HG02571 (cell line): ENCODE data around the gene PC.

Experiments
- ATAC-seq: cut with Tn5 transposase; IDR thresholded peaks from one replicate; pipeline ENCODE4 v1.9.1; 2021; ENCODE audit warnings: mild to moderate bottlenecking, moderate library complexity; ENCODE audit not compliant: unreplicated experiment

Gene PC

DNA sequence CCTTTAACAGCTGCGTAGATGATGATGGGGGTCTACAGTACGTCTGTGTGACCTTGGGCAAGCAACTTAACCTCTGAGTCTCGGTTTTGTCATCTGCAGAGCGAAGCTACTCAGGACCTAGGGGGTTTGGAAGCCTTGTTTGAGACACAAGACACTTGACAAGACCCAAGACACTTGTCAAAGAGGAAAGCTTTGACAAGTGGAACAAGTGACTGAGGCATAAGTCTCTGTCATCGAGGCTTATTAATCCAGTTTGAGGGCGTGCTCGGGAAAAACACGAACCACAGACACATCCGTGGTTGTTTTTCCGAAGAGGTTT, 732 bp upstream of the PC start:
- no peak for ATAC-seq

DNA sequence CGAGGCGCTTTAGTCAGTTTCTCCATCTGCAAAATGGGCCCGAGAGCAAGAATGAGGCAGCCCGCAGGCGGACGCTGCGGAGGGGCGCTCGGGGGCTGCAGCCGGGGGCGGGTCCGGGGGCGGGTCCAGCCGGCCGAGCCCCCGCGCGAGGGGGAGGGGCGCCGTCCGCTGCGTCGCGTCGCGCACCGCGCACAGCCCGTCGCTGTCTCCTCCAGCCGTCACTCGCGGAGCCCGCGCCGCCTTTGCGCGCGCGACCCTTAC, 282 bp downstream of the PC start:
- ATAC-seq, result peak; percentile 24

GRCh38 chr11:66956689-66957290, 1.4 kb downstream of the PC start:
- no peak for ATAC-seq

GRCh38 chr11:66953081-66953833, 4.9 kb downstream of the PC start:
- no peak for ATAC-seq

DNA sequence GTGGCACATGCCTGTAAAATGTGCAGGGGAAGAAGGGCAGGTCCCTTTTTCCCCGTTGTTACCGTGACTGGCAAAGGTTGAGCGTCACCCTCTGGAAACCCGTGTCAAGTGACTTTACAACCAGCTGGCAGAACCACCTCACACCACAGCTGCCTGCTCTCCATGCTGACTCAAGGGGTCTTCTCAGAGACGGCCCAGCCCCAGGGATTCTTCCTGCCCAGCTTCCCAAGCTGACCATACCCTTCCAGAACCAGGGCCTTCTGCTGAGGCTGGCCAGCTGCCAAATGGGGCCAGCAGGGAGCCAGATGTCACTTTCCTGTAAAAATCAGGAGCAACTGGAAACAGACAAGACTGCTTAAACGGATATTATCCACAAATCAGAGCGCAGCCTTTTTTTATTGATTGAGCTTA, 6.3 kb downstream of the PC start:
- no peak for ATAC-seq

DNA sequence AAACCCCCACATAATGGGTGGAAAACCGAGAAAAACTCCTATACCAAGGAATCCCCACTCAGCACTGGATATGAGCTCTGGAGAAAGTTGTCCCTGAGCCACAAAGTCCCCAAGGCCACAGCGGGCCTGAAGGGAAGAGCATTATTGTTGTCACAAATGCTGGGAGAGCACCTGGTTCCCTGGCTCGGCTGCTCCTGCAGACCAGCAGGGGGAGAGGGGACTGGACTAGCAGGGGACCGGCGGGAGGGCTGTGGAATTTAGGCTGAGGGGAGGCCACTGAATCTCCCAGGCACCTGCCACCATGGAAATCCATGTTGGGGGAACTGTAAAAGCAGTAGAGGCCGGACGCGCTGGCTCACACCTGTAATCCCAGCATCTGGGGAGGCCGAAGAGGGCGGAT, 7.0 kb downstream of the PC start:
- no peak for ATAC-seq

DNA sequence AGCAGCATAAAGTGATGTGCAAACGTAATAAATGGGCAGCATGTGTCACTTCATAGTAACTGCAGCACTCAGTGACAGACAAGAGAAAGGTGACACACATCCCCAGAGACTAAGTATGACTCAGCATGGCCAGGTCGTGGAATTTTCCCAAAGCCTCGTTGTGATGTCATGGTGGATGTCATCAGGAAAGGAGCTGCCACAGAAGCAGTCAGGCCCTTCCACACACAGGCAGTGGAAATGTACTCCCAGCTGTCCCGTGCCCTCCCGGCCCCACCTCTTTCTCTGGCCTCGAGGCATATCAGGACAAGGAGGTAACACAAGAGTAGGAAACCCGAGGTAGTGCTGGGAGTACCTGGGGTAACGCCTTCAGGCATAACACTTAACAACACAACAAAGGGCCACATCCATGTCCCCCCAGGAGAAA, 8.1 kb downstream of the PC start:
- ATAC-seq, result no peak

DNA sequence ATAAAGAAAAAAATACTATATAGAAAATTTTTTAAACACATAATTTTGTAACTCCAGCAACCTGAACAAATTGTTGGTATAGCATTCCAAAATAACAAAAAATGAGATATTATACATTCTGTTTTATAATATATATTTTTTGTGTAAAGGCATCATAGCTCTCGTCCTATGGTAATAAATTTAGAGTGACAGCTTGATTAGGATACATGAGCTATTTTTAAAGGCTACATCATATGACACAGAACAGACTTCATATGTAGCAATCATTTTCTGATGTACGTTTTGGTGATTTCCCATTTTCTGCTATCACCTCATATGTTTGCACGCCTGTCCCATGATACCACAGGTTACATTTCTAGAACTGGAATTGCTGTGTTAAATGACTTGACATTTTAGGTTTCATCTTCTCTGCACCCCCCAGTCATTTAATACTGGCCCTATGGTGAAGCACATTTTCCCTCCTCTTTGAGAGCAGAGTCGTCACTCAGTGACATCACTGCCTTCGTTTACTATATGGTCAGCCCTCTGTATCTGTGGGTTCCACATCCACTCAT, 19.5 kb downstream of the PC start:
- ATAC-seq, result no peak

- ATAC-seq, result no peak
These were observed 20.9 kb downstream of the PC start for GRCh38 chr11:66937193-66937733.

DNA sequence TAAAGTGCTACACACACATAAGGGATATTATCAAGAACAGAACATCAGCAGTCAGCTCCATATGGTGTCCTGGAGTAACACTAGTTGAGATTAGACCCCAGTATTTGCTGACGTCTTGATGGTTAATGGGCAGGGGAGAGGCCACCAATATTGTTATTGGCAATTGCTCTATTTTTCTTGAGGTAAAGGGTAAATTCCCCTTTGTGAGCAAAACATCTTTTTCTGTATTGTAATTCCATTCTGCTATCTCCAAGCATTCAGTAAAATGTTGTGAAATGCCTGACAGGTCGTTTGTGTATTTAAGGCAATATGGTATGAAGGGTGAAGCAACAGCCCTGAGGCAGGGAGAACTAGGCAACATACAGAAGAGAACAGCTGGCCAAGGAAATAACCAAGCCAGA, 21.9 kb downstream of the PC start:
- ATAC-seq, result no peak

GRCh38 chr11:66934950-66935779, 23.0 kb downstream of the PC start:
- no peak for ATAC-seq

DNA sequence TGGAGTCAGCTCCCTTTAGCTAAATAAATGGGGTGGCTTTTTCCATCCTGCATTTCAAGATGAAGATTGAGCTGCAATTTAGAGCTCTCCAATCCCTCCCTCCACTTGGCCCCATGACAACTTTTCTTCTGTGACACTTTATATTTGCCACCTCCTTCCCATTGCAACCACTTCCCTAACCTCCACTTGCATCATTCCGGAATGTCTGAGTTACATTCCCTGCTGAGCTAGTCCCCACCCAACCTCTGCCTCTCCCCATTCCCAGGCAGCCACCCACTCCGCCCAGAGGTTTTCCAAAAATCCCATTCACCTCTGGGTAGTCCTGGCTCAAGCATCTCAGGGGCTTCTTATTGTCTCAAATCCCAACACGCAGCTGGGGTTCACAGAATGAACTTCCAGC, 24.7 kb downstream of the PC start:
- no peak for ATAC-seq

DNA sequence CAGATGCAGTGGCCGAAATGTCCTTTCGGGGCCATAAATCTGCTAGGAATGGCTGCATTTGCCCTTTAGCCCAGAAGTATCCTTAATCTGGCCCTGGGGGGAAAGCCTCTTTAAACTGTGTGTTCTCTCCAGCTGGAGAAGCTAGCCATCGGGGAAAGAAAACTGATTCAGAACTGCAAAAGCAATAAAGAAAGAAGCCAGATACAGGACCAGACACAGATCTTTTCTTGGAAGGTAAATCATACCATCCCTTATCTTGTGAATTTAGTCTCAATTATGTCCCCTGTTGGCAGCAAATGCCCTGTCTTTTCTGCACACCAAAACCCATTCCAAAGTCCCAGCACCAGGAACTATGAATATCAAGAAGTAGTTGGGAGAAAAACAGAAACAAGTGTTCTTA, 25.6 kb downstream of the PC start:
- ATAC-seq, result no peak

DNA sequence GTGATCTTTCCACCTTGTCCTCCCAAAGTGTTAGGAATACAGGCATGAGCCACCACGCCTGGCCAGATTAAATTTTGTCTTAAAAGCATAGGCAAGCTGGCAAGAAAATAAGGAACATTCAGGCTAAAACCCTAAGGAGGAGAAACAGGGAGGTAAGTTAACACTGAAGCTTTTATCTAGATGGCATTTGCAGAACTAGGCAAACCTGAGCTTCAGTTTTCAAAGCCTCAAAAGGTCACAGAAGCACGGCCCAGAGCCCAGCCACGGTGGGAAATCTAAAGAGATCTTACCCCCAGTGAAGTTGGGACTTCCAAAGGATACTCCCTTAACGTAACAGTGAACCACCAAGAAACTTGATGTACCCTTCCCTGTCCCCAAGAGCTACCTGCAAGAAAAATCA, 28.4 kb downstream of the PC start:
- ATAC-seq, result no peak

- no peak for ATAC-seq
These were observed 33.9 kb downstream of the PC start for GRCh38 chr11:66924272-66924671.

DNA sequence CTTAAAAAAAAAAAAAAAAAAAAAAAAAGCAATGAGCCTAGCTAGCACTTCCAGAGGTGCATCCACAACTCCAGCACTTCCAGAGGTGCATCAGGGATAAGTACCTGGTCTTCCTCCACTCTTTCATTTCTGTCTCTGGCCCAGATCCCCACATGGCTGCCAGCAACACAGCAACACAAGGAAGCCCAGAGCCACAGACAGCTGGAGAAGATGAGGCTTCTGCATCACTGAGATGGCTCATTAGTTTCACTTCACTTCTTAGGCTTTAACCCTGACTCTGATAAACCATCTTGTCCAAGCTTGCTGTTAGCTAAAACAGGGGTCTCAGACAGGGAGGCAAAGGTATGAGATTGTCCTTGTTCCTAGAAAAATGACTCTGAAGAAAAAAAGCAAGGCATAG, 35.6 kb downstream of the PC start:
- ATAC-seq, result no peak

DNA sequence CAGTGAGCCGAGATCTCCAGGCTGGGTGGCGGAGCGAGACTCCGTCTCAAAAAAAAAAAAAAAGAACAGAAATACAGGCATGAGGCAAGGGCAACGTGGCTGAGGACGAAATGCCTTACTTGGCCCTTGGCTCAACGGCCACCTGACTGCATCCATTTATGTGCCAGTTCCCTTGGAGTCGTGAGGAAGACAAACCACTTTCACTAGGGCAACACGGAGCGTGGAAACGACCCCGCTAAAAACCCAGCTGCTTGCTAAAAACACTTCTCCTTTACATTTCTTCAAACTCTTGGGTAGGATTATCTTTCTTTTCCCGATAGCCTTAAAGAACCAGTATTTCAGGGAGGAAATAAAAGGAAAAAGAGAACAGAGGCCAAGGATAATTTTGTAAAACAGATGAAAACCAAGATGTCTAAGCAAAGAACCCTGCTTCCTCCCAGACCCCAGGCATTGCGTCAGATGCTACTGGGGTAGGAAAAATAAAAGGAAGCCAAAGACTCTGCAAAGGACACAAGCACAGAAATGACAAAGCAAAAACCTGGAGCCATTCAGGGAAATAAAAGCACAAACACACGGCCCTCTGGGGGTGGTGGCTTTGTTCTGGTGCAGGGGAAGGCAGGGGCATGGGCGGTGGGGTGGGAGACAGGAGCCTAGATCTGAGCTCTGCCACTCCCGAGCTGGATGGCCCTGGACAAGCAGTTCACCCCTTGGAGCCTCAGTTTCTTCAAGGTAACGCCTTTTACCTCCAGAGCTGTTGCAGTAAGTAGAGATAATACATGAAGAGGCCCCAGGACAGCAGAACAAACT, 37.0 kb downstream of the PC start:
- no peak for ATAC-seq

DNA sequence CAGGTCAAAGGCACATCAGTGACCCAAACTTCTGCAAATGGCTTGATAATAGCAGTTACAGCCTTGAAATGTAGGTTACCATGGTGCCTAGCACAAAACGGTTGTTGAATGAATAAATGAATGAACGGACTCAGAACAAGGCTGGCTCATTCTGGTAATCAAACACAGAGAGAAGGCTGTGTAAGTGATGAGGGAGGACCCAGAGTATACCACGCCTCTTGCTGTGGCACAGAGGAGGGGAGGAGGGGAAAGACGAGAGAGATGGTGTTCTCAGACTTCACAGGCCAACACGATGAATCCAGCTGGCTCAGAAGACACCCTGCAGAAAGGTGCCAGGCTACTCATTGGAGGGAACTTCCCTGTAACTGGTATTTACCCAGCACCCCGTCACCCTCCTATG, 38.3 kb downstream of the PC start:
- no peak for ATAC-seq

DNA sequence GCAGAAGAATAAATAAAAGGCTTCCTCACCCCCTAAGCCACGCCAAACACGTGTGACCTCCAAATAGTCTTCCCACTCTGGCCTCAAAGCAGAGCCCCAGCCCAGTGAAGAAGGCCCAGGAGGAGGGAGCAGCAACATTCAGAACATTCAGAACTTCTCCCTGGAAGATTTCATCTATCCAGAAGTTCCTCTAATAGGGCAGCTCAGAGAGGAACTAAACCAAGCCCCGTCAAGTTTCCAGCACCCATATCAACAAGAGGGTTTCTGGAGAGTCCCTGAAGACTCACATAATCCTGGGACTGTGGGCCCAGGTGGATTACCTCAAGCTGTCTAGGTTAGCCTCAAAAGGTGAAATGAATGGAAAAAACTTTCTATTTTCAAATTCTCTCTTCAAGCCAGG, 39.4 kb downstream of the PC start:
- ATAC-seq, result no peak

GRCh38 chr11:66915866-66916265, 42.3 kb downstream of the PC start:
- no peak for ATAC-seq
